Cardiac fibroblast (primary cell): ENCODE measurements around the gene OLA1.

Source experiments
- DNase-seq, 2 donors: peaks; one replicate each; pipeline versions ENCODE4 v3.0.0 to v3.0.0-alpha.2; 2010; ENCODE audit warnings: low read depth in 2 of 2
- H3K4me3 ChIP-seq, 2 donors: replicated peaks in 1 of 2; 1 replicate in 1 of 2; 2 replicates in 1 of 2; pipeline ENCODE4 v1.5.1; 2011; ENCODE audit warnings: low read depth in 2 of 2, low read length in 2 of 2, mild to moderate bottlenecking in 2 of 2, moderate library complexity in 1 of 2
- CTCF ChIP-seq: IDR thresholded peaks from one replicate; pipeline ENCODE4 v1.5.1; 2011; ENCODE audit warnings: low read depth, mild to moderate bottlenecking, low read length, inconsistent platforms

Gene OLA1

GRCh38 chr2:174174741-174175140 lies 73.6 kb downstream of the OLA1 start:
- no peak for TF ChIP-seq CTCF
- H3K4me3 ChIP-seq, result no peak overlapping the region
- no peak for DNase-seq

- no peak for TF ChIP-seq CTCF
Measured at GRCh38 chr2:174172802-174173355, 75.5 kb downstream of the OLA1 start.

GRCh38 chr2:174171686-174172445 lies 76.5 kb downstream of the OLA1 start:
- H3K4me3 ChIP-seq, result no peak overlapping the region
- TF ChIP-seq CTCF, result no peak
- DNase-seq, result no peak

More at GRCh38 chr2:174172802-174173355, 75.5 kb downstream of the OLA1 start:
- H3K4me3 ChIP-seq, result no peak overlapping the region
- DNase-seq, result no peak

- H3K4me3 ChIP-seq, result no peak overlapping the region
- no peak for TF ChIP-seq CTCF
- DNase-seq, result no peak
Measured at GRCh38 chr2:174169372-174169771, 79.0 kb downstream of the OLA1 start.

GRCh38 chr2:174166261-174166660 lies 82.1 kb downstream of the OLA1 start:
- H3K4me3 ChIP-seq, result no peak overlapping the region
- TF ChIP-seq CTCF, result no peak
- no peak for DNase-seq

GRCh38 chr2:174161490-174161889 lies 86.8 kb downstream of the OLA1 start:
- DNase-seq, result no peak
- H3K4me3 ChIP-seq, result no peak overlapping the region

More at GRCh38 chr2:174161490-174161889, 86.8 kb downstream of the OLA1 start:
- no peak for TF ChIP-seq CTCF
